H1 (cell line): ENCODE results near the gene WDR81. TPM values are rescaled to one million over a fixed set of nuclear protein-coding genes. Genes with fewer than 3 reads are reported as not detected.
A peak's percentile ranks its signal among the peaks of the same experiment; 100 is the strongest.

ENCODE experiments used
- CTCF ChIA-PET: fragments of 300-600 bp; sonication (Branson Sonifier 250); formaldehyde crosslinking; loops from one replicate; lab custom pipeline; 2021; ENCODE audit not compliant: partially characterized antibody; lab: Charles Lee
- POLR2A ChIA-PET: fragments of 300-600 bp; sonication (Branson Sonifier 250); formaldehyde crosslinking; loops from one replicate; lab custom pipeline; 2021; ENCODE audit warnings: inconsistent platforms; ENCODE audit not compliant: partially characterized antibody; lab: Charles Lee
- DNase-seq, 2 experiments: peaks; one replicate each; pipeline versions ENCODE4 v3.0.0 to v3.0.0-alpha.2; 2010 to 2022; ENCODE audit warnings: low spot score in 2 of 2, low read depth in 1 of 2, mixed read lengths in 1 of 2
- FAIRE-seq: peaks from 2 replicates; lab custom pipeline; 2011; peaks lifted over from hg19 to GRCh38; lab: Jason Lieb, UNC
- H2AFZ ChIP-seq: 2 replicates; pipeline ENCODE4 v1.8.1; 2012; ENCODE audit warnings: low read length, inconsistent platforms
- H2AK5ac ChIP-seq: 2 replicates; pipeline ENCODE4 v1.6.1; 2013; ENCODE audit warnings: low read depth, low read length
- H2BK120ac ChIP-seq: replicated peaks from 2 replicates; pipeline ENCODE3; 2013; ENCODE audit warnings: low read depth, low read length, inconsistent platforms
- H2BK12ac ChIP-seq: 2 replicates; pipeline ENCODE4 v1.6.1; 2013; ENCODE audit warnings: low read depth, low read length
- H2BK15ac ChIP-seq: 2 replicates; pipeline ENCODE4 v1.6.1; 2013; ENCODE audit warnings: low read length
- H2BK20ac ChIP-seq: 2 replicates; pipeline ENCODE4 v1.6.1; 2013; ENCODE audit warnings: low read length
- H2BK5ac ChIP-seq: 2 replicates; pipeline ENCODE4 v1.6.1; 2013; ENCODE audit warnings: low read depth, low read length
- H3K14ac ChIP-seq: 2 replicates; pipeline ENCODE4 v1.6.1; 2013; ENCODE audit warnings: inconsistent platforms; ENCODE audit not compliant: insufficient read length
- H3K18ac ChIP-seq: 2 replicates; pipeline ENCODE4 v1.6.1; 2013; ENCODE audit warnings: low read length; ENCODE audit errors: extremely low read depth
- H3K23ac ChIP-seq: 2 replicates; pipeline ENCODE4 v1.6.1; 2013; ENCODE audit warnings: inconsistent platforms; ENCODE audit not compliant: insufficient read length
- H3K23me2 ChIP-seq: 2 replicates; pipeline ENCODE4 v1.6.1; 2013; ENCODE audit warnings: low read depth, low read length
- H3K27ac ChIP-seq: 2 replicates; pipeline ENCODE4 v1.6.1; 2011; ENCODE audit warnings: low read depth, low read length, inconsistent platforms
- H3K27me3 ChIP-seq, 4 experiments: replicated peaks in 1 of 4; 1 replicate in 1 of 4; 2 replicates in 3 of 4; pipeline versions ENCODE4 v1.6.1 to v1.8.1; 2011 to 2013; ENCODE audit warnings: low read length in 3 of 4, mild to moderate bottlenecking in 3 of 4, inconsistent platforms in 2 of 4, mixed read lengths in 2 of 4, moderate library complexity in 1 of 4; ENCODE audit not compliant: control insufficient read depth in 3 of 4, insufficient read depth in 3 of 4; ENCODE audit errors: extremely low read depth in 1 of 4
- H3K36me3 ChIP-seq, 4 experiments: 2 replicates each; pipeline versions ENCODE4 v1.6.1 to v1.8.1; 2011 to 2013; ENCODE audit warnings: mild to moderate bottlenecking in 4 of 4, low read length in 3 of 4, moderate library complexity in 2 of 4, control low read depth in 1 of 4, inconsistent platforms in 1 of 4; ENCODE audit not compliant: insufficient read depth in 4 of 4, control insufficient read depth in 2 of 4
- H3K4ac ChIP-seq: replicated peaks from 2 replicates; pipeline ENCODE3; 2013; ENCODE audit warnings: low read length, low read depth, mixed read lengths, inconsistent platforms; ENCODE audit not compliant: insufficient read length
- H3K4me1 ChIP-seq, 4 experiments: replicated peaks in 1 of 4; 1 replicate in 1 of 4; 2 replicates in 3 of 4; pipeline versions ENCODE4 v1.6.1 to v1.8.1; 2011 to 2013; ENCODE audit warnings: low read length in 3 of 4, inconsistent platforms in 2 of 4, mixed read lengths in 1 of 4; ENCODE audit not compliant: insufficient read depth in 4 of 4, control insufficient read depth in 3 of 4
- H3K4me2 ChIP-seq, 2 experiments: 2 replicates each; pipeline versions ENCODE4 v1.6.1 to v1.8.1; 2011 to 2013; ENCODE audit warnings: low read depth in 2 of 2, low read length in 2 of 2, control low read depth in 1 of 2, inconsistent platforms in 1 of 2, mild to moderate bottlenecking in 1 of 2; ENCODE audit not compliant: insufficient read depth in 1 of 2
- H3K4me3 ChIP-seq, 4 experiments: fragments of 200-600, 300-600 bp in 1 of 4; sonication (generic), shearing (Covaris generic), sonication (Bioruptor Twin) in 1 of 4; 2 replicates each; pipeline versions ENCODE4 v1.5.1 to v1.8.1; 2011 to 2016; ENCODE audit warnings: low read length in 4 of 4, low read depth in 3 of 4, control low read depth in 2 of 4, inconsistent platforms in 2 of 4, mild to moderate bottlenecking in 2 of 4, mixed read lengths in 1 of 4, moderate library complexity in 1 of 4; ENCODE audit not compliant: insufficient read depth in 2 of 4; ENCODE audit errors: extremely low read depth in 1 of 4
- H3K56ac ChIP-seq: replicated peaks from 2 replicates; pipeline ENCODE3; 2013; ENCODE audit warnings: low read depth, mild to moderate bottlenecking, mixed read lengths, low read length, inconsistent platforms; ENCODE audit not compliant: insufficient read length
- H3K79me1 ChIP-seq: 2 replicates; pipeline ENCODE4 v1.6.1; 2013; ENCODE audit warnings: low read depth, low read length, control low read depth
- H3K79me2 ChIP-seq, 2 experiments: 2 replicates each; pipeline versions ENCODE4 v1.6.1 to v1.8.1; 2012 to 2013; ENCODE audit warnings: low read length in 2 of 2, mild to moderate bottlenecking in 2 of 2, inconsistent platforms in 1 of 2; ENCODE audit not compliant: insufficient read depth in 2 of 2, control insufficient read depth in 1 of 2
- H3K9ac ChIP-seq, 4 experiments: replicated peaks in 1 of 4; 1 replicate in 1 of 4; 2 replicates in 3 of 4; pipeline versions ENCODE4 v1.6.1 to v1.8.1; 2011 to 2013; ENCODE audit warnings: low read depth in 3 of 4, low read length in 3 of 4, control low read depth in 2 of 4, mild to moderate bottlenecking in 2 of 4, moderate library complexity in 2 of 4, inconsistent platforms in 1 of 4; ENCODE audit errors: extremely low read depth in 1 of 4
- H3K9me3 ChIP-seq, 2 experiments: 2 replicates each; pipeline versions ENCODE4 v1.6.1 to v1.8.1; 2012 to 2013; ENCODE audit warnings: mild to moderate bottlenecking in 2 of 2, moderate library complexity in 2 of 2, control low read depth in 1 of 2, inconsistent platforms in 1 of 2, low read depth in 1 of 2, low read length in 1 of 2, mixed read lengths in 1 of 2; ENCODE audit not compliant: insufficient read depth in 2 of 2
- H4K20me1 ChIP-seq, 2 experiments: replicated peaks in 1 of 2; 2 replicates each; pipeline versions ENCODE3 to v1.8.1; 2011 to 2013; ENCODE audit warnings: inconsistent platforms in 2 of 2, low read length in 2 of 2, mild to moderate bottlenecking in 1 of 2; ENCODE audit not compliant: insufficient read depth in 2 of 2, control insufficient read depth in 1 of 2
- H4K5ac ChIP-seq: 2 replicates; pipeline ENCODE4 v1.6.1; 2013; ENCODE audit warnings: low read length, low read depth, mixed read lengths, inconsistent platforms; ENCODE audit not compliant: insufficient read length
- H4K8ac ChIP-seq: 2 replicates; pipeline ENCODE4 v1.8.0; 2013; ENCODE audit warnings: mild to moderate bottlenecking, moderate library complexity, low read length, inconsistent platforms; ENCODE audit not compliant: insufficient read depth; ENCODE audit errors: extremely low read depth
- H4K91ac ChIP-seq: replicated peaks from 2 replicates; pipeline ENCODE3; 2013; ENCODE audit warnings: low read length, mixed read lengths, inconsistent platforms; ENCODE audit not compliant: insufficient read length
- ATF2 ChIP-seq: IDR thresholded peaks from 2 replicates; pipeline ENCODE4 v1.6.1; 2012; ENCODE audit warnings: low read length, inconsistent platforms
- ATF3 ChIP-seq: IDR thresholded peaks from 2 replicates; pipeline ENCODE4 v1.6.1; 2011; ENCODE audit warnings: low read depth, mild to moderate bottlenecking, low read length; ENCODE audit not compliant: insufficient read depth
- BRCA1 ChIP-seq: IDR thresholded peaks from 2 replicates; pipeline ENCODE4 v1.6.1; 2012; ENCODE audit warnings: low read depth, low read length, improper control_type of control experiment
- CTBP2 ChIP-seq: IDR thresholded peaks from 2 replicates; pipeline ENCODE4 v1.7.0; 2011; ENCODE audit warnings: borderline replicate concordance, mild to moderate bottlenecking, moderate library complexity, mixed read lengths, low read length; ENCODE audit not compliant: insufficient read depth, insufficient read length
- E2F6 ChIP-seq: IDR thresholded peaks from 2 replicates; pipeline ENCODE4 v1.6.1; 2012; ENCODE audit warnings: inconsistent platforms
- SAP30 ChIP-seq: fragments of 300-600 bp; sonication (generic); IDR thresholded peaks from 2 replicates; pipeline ENCODE4 v1.7.1; 2012; ENCODE audit warnings: low read length, moderate library complexity, mild to moderate bottlenecking, inconsistent platforms; ENCODE audit not compliant: insufficient read depth, insufficient replicate concordance
- WGBS, 2 experiments: shearing (Covaris generic) in 1 of 2; methylation state at CpG; one replicate each; pipeline versions ENCODE4 v1.1.6 to v1.1.7; 2013 to 2015; ENCODE audit warnings: low lambda C conversion rate in 2 of 2, mixed read lengths in 2 of 2, inconsistent platforms in 1 of 2, low coverage in 1 of 2, missing lambda C conversion rate in 1 of 2; ENCODE audit not compliant: insufficient replicate concordance in 2 of 2, insufficient coverage in 1 of 2, insufficient read length in 1 of 2; ENCODE audit errors: extremely low coverage in 1 of 2, missing lambda C conversion rate in 1 of 2; 5-methylcytosine and 5-hydroxymethylcytosine counted together
- polyA plus RNA-seq, 7 experiments: library from polyadenylated mRNA; depleted of rRNA in 3 of 7; stranded (reverse) in 5 of 7; unstranded in 2 of 7; fragments of >200 nt in 5 of 7; fragments of 200-250 nt in 2 of 7; gene quantifications; 1 replicate in 5 of 7; 2 replicates in 1 of 7; 4 replicates in 1 of 7; pipeline versions ENCODE4 v1.2.1 to v1.2.3, GENCODE V29; 2011 to 2013; ENCODE audit warnings: missing spikeins in 2 of 7, mixed read lengths in 2 of 7
- total RNA-seq: library from RNA; stranded (reverse); fragmentation: NEBNext Ultra II Directional; extraction: Animal tissue kit (Norgen Biotek cat#: 25700); gene quantifications from 2 replicates; pipeline ENCODE4 v1.2.1, GENCODE V29; 2021

The WDR81 gene
- total and polyA plus RNA-seq, 2 of the 8 experiments (the other 6 are each of a cell fraction or from before 2014, with no cell fraction given): 9.1 to 12.3 TPM

DNA sequence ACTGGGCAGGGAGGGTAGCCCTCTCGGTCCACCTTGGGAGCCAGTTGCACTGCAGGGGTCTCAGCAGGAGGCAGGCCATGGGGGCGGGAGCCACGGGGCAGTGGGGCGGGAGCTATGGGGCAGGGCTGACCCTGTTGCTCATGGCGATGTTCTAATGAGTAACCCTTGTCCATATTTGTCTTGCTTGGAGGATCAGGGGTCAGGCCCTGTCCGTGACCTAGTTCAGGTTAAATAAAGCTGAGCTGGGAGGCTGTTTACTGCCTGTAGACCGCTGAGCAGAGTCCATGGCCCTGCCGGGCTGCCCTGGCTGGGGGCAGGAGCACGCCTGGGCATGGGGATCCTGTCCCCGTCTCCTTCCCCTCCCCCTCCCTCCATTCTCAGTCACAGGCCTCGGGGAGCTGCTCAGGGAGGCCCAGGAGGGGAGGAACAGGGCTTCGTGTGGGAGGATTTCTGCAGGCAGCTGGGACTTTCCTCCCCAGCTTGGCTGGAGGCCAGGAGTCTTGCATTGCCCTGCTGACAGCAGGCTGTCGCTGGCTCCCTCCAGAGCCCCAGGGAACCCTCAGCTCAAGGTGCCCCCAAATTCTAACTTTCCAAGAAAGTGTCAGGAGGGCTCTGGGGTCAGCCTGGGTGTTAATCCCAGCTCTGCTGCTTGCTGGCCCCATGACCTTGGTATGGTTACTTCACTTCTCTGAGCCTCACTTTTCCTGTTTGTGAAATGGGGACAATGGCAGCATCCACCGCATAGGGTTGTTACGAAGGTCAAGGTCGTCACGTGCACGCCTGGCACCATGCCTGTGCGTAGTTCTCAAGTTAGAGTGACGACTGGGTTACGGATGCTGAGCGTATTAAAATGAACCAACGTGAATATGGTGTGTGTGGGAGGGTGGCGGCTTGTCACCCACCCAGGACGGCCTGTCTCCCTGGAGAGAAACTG is 12.1 kb downstream of the WDR81 start:
- no peak overlapping the region for H3K27ac ChIP-seq
- TF ChIP-seq E2F6: no peak
- no peak for TF ChIP-seq ATF3
- TF ChIP-seq CTBP2: no peak
- no peak for TF ChIP-seq BRCA1
- no peak for TF ChIP-seq ATF2
- TF ChIP-seq SAP30: no peak

More for the DNA sequence above, 12.1 kb downstream of the WDR81 start:
- no peak overlapping the region; the same call in 1 of the 2 replicates for H3K18ac ChIP-seq
- H3K9ac ChIP-seq: no peak overlapping the region
- peak overlapping the region; percentile 39; the same call in 1 of the 2 replicates for H2BK12ac ChIP-seq
- no peak overlapping the region for H3K4me3 ChIP-seq
- no peak overlapping the region for H4K5ac ChIP-seq
- H4K8ac ChIP-seq: no peak overlapping the region
- no peak overlapping the region for H2BK5ac ChIP-seq
- H2BK20ac ChIP-seq: no peak overlapping the region
- no peaks in the 10 kb centered on the region for H3K79me2 ChIP-seq
- no peak overlapping the region for H2AK5ac ChIP-seq
- no peak overlapping the region for H2BK15ac ChIP-seq
- FAIRE-seq (no peak), DNase-seq (no peak)
- H3K56ac ChIP-seq: no peak overlapping the region
- no peak overlapping the region for H3K23ac ChIP-seq
- peaks cover 0 to 2% of the 10 kb centered on the region in 2 experiments for H4K20me1 ChIP-seq
- no peaks in the 10 kb centered on the region; a peak in 1 of 4 replicates for H3K9me3 ChIP-seq
- no peak overlapping the region for H2BK120ac ChIP-seq
- no peak overlapping the region for H3K14ac ChIP-seq
- H4K91ac ChIP-seq: no peak overlapping the region
- ChIA-PET POLR2A (interaction anchor here (1.2 to 2.6 kb wide), 6 partner anchors 9 to 47 kb away, joined by 3 to 9 read pairs (median 4); partner anchors contain the start of gene SERPINF1), CTCF (interaction anchor here (0.7 to 1.4 kb wide), 5 partner anchors 12 to 38 kb away, joined by 3 to 4 read pairs (median 3); no protein-coding TSS in a partner anchor)
- H3K23me2 ChIP-seq: no peaks in the 10 kb centered on the region
- no peaks in the 10 kb centered on the region for H3K36me3 ChIP-seq
- H3K4ac ChIP-seq: no peak overlapping the region
- peaks cover 0 to 7% (median 1%) of the 10 kb centered on the region in 4 experiments; a peak in 4 of 7 replicates for H3K4me1 ChIP-seq
- WGBS, 2 experiments: 88% methylated on average over 19 of the region's 25 CpGs; no CpG with 5 or more reads in 1 of the 2 experiments
- no peaks in the 10 kb centered on the region for H3K27me3 ChIP-seq
- no peak overlapping the region for H2AFZ ChIP-seq
- no peak overlapping the region for H3K4me2 ChIP-seq
- no peaks in the 10 kb centered on the region for H3K79me1 ChIP-seq
